ENCODE data around the gene COX6B2.
"Not testable (repeated sequence)": the region's sequence is repeated elsewhere in the genome, so short reads cannot be mapped to it uniquely, and the experiment has no call there.

GRCh38 chr19:55401390-55401789, 46.9 kb upstream of the COX6B2 start:
- TF ChIP-seq CTCF (IDR thresholded peaks at IDR 0.05 in 4 of 5, conservative IDR thresholded peaks at IDR 0.05 in 1 of 5); POLR2A (IDR thresholded peaks at IDR 0.05): not testable (repeated sequence)

All from gastrocnemius medialis (tissue), 4 donors.